ENCODE measurements around the gene WDR88.

- no peak for TF ChIP-seq POLR2A (IDR thresholded peaks at IDR 0.05)
- no peak for TF ChIP-seq POLR2AphosphoS5 (IDR thresholded peaks at IDR 0.05)
- TF ChIP-seq CTCF (IDR thresholded peaks at IDR 0.05), result no peak
Observed at GRCh38 chr19:33201473-33201872, 69.6 kb downstream of the WDR88 start.
